Kidney epithelial cell (primary cell): ENCODE measurements around the gene ZCCHC9. TPM values are rescaled to one million over a fixed set of nuclear protein-coding genes. Genes with fewer than 3 reads are reported as not detected.

Experiments used
- DNase-seq: peaks from one replicate; pipeline ENCODE4 v3.0.0-alpha.2; 2010; ENCODE audit warnings: low read depth
- H3K27me3 ChIP-seq: 2 replicates; pipeline ENCODE4 v1.6.0; 2011; ENCODE audit warnings: low read length; ENCODE audit not compliant: control insufficient read depth, insufficient read depth
- H3K36me3 ChIP-seq: 2 replicates; pipeline ENCODE4 v1.5.1; 2011; ENCODE audit warnings: low read length; ENCODE audit not compliant: control insufficient read depth, insufficient read depth
- H3K4me3 ChIP-seq: 2 replicates; pipeline ENCODE4 v1.5.1; 2011; ENCODE audit warnings: low read depth, mild to moderate bottlenecking, control low read depth, low read length
- total RNA-seq: library from RNA; depleted of rRNA; stranded (reverse); fragments of >200 nt; gene quantifications from 2 replicates; pipeline ENCODE4 v1.2.3, GENCODE V29; 2015
- TF ChIP-seq, protein P1 (sequence below): IDR thresholded peaks from 2 replicates; pipeline ENCODE4 v1.5.1; 2011; ENCODE audit warnings: mild to moderate bottlenecking, moderate library complexity, low read length, control low read depth, inconsistent platforms; ENCODE audit not compliant: insufficient read depth, poor library complexity, severe bottlenecking

The ZCCHC9 gene, protein sequence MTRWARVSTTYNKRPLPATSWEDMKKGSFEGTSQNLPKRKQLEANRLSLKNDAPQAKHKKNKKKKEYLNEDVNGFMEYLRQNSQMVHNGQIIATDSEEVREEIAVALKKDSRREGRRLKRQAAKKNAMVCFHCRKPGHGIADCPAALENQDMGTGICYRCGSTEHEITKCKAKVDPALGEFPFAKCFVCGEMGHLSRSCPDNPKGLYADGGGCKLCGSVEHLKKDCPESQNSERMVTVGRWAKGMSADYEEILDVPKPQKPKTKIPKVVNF
- total RNA-seq, result 16.3 and 18.8 TPM in 2 replicates

DNA sequence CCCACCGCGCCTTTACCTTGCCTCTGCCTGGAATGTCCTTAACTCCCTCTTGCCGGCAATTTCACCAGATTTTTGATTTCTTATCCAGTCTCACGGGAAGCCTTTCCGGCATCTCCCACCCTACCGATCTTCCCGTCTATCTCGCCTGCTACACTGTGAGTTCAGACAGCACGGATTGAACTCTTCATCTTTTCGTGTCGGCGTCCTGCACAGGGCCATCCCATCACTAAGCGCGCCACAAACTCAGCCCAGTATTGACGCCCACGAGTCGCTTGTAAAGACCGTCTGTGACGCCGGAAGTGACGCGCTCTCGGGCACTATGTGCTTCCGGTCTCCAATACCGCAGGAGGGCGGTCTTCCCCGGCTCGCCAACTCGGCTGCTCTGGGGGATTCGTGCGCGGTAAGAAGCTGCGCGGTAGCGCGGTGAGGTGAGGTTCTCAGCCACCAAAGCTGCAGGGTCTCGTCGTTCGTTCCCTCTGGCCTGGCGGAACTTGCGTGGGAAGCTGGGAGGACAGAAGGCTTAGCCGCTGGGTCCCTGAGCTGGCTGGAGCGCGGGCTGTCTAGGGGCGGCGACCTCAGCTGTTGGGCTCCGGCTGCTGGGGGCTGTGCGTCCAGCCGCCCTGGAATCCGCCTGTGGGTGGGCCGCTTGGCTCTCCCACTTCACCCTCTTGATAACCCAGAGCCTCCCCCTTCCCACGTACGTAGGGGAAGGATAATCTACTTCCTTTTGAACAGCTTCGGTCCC is at the start of gene ZCCHC9:
ZCCHC9 (plus strand) TSS at position 317 of the 745 bp plus-strand sequence. CDS start 3,171 bp downstream, outside the sequence.
- TF ChIP-seq, protein P1, sequence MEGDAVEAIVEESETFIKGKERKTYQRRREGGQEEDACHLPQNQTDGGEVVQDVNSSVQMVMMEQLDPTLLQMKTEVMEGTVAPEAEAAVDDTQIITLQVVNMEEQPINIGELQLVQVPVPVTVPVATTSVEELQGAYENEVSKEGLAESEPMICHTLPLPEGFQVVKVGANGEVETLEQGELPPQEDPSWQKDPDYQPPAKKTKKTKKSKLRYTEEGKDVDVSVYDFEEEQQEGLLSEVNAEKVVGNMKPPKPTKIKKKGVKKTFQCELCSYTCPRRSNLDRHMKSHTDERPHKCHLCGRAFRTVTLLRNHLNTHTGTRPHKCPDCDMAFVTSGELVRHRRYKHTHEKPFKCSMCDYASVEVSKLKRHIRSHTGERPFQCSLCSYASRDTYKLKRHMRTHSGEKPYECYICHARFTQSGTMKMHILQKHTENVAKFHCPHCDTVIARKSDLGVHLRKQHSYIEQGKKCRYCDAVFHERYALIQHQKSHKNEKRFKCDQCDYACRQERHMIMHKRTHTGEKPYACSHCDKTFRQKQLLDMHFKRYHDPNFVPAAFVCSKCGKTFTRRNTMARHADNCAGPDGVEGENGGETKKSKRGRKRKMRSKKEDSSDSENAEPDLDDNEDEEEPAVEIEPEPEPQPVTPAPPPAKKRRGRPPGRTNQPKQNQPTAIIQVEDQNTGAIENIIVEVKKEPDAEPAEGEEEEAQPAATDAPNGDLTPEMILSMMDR, result peak; percentile 29
- no peaks in the 10 kb centered on the region for H3K36me3 ChIP-seq
- no peaks in the 10 kb centered on the region for H3K27me3 ChIP-seq
- H3K4me3 ChIP-seq, result peak within 1 kb of the TSS; percentile 75
- peak; percentile 79 for DNase-seq

DNA sequence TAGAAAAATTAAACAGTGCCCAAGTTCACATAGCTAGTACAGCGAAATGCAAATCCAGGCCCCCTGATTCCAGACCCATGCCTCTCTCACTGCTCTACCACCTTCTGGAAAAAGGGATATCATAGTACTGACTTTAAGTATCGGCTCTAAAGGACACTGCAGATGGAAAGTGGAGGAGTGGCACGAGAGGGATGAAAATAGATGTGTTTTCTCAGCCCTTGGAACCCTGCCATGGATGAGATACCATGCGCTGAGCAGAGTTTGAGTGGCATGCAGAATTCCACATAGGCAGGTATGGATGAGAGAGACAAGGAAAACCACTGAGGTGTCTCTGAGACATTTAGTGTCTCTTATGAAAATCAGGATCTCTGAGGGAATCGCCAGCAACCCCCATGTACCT is 49.5 kb upstream of the ZCCHC9 start:
- no peaks in the 10 kb centered on the region for H3K27me3 ChIP-seq
- no peak for DNase-seq
- TF ChIP-seq, protein P1, result no peak

DNA sequence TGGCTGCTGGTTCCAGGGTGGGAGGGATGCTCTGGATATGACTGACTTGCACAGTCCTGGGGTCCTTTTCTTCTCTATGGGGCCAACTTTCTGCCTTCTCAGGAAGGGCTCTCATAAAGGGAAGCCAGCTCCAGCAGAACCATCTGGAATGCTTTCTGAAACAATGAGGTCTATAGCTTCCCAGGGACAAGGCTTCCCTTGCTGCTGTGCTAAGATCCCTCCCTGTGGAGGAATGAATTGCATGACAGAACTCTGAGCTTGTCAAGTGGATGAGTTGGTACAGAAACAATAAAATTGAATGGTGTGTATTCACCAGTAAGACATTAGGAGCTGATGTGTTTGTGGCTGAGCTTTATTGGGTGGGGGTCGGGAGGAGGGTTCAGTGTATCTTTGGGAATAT is 48.5 kb upstream of the ZCCHC9 start:
- TF ChIP-seq, protein P1, result no peak
- H3K4me3 ChIP-seq, result no peak overlapping the region
- no peaks in the 10 kb centered on the region for H3K36me3 ChIP-seq
- H3K27me3 ChIP-seq, result no peaks in the 10 kb centered on the region
- no peak for DNase-seq

More for the DNA sequence above, 49.5 kb upstream of the ZCCHC9 start:
- Histone ChIP-seq H3K4me3 (no peak overlapping the region), H3K36me3 (no peaks in the 10 kb centered on the region)

DNA sequence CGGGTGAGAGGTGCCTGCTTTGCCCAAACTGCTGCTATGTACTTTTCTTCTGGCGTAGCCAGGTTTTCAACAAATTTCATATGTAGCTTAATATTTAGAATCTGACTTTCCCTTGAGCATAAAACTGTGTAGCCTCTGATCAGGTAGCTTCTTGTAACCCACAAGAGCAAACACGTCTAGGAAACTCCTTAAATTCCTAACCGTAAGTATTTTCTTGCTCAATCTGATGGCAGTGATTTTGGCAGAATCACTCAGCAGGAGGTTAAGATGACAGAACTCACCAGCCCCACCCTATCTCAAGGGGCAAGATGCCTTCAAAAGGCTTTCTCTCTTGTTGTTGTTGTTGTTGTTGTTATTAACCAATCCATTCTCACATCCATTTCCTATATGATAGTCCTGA is 47.5 kb upstream of the ZCCHC9 start:
- Histone ChIP-seq H3K4me3 (no peak overlapping the region), H3K36me3 (no peaks in the 10 kb centered on the region), H3K27me3 (no peaks in the 10 kb centered on the region)
- DNase-seq, result no peak
- TF ChIP-seq, protein P1, result no peak

DNA sequence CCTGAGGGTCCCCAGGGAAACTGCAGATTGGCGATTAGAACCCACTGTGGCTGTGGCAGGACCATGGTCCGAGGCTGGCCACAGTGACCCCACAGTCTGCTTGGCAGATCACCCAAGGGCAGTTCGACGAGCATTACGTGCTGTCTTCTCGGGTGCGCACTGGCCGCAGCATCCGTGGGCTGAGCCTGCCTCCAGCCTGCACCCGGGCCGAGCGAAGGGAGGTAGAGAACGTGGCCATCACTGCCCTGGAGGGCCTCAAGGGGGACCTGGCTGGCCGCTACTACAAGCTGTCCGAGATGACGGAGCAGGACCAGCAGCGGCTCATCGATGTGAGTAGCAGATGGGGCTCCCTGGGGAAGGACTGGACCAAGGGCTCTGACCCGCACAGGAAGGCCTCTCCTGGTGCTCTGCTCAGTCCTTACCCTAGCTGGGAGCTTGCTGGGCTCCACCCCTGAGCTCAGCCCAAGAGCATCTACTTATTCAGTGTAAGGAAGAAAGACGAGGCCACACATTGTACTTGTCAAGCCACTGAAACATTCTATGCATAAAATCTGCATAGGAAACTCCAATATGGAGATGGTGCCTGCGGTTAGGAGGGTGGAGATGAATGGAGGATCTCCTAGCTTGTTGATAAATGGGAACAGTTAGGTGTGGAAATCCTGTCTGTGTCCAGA is 46.4 kb upstream of the ZCCHC9 start:
- H3K36me3 ChIP-seq, result no peaks in the 10 kb centered on the region
- DNase-seq, result no peak
- no peaks in the 10 kb centered on the region for H3K27me3 ChIP-seq
- H3K4me3 ChIP-seq, result no peak overlapping the region
- TF ChIP-seq, protein P1, result no peak
